ENCODE results near the gene ARHGEF28. TPM values are rescaled to one million over a fixed set of nuclear protein-coding genes. Genes with fewer than 3 reads are reported as not detected.

The ARHGEF28 gene
- total and polyA plus RNA-seq, 12 donors: 0.62 to 3.4 (median 1.5) TPM

- peaks cover 0 to 4% (median 0%) of the 10 kb centered on the region in 9 donors for H3K4me1 ChIP-seq
- 71% methylated on average over 7 of the region's 7 CpGs for WGBS, 2 donors
- no peak for TF ChIP-seq CTCF (IDR thresholded peaks at IDR 0.05)
- no peak for ATAC-seq
- intact Hi-C loops (cut with DNase I): no loop called here
- H3K27me3 ChIP-seq: no peaks in the 10 kb centered on the region
- H3K27ac ChIP-seq: no peak overlapping the region
- DNase-seq: no peak
- H3K9me3 ChIP-seq: no peaks in the 10 kb centered on the region
- H3K4me3 ChIP-seq: no peak overlapping the region
- no peaks in the 10 kb centered on the region for H3K36me3 ChIP-seq
Observed at GRCh38 chr5:73826301-73827105, 200.5 kb downstream of the ARHGEF28 start.

GRCh38 chr5:73827106-73827450 lies 201.1 kb downstream of the ARHGEF28 start:
- WGBS, 2 donors: 71 to 76% methylated on average over 1 of the region's 1 CpG
- no peaks in the 10 kb centered on the region for H3K36me3 ChIP-seq
- no peaks in the 10 kb centered on the region for H3K9me3 ChIP-seq
- intact Hi-C loops (cut with DNase I): no loop called here
- no peak overlapping the region for H3K27ac ChIP-seq
- no peaks in the 10 kb centered on the region for H3K27me3 ChIP-seq
- no peak for DNase-seq
- no peak overlapping the region for H3K4me3 ChIP-seq
- H3K4me1 ChIP-seq: peaks cover 0 to 4% (median 0%) of the 10 kb centered on the region in 9 donors
- ATAC-seq: no peak
- no peak for TF ChIP-seq CTCF (IDR thresholded peaks at IDR 0.05)

- no peaks in the 10 kb centered on the region for H3K36me3 ChIP-seq
- TF ChIP-seq CTCF (IDR thresholded peaks at IDR 0.05): no peak
- intact Hi-C loops (cut with DNase I): no loop called here
- no peak overlapping the region for H3K4me3 ChIP-seq
- 85 to 86% methylated on average over 3 of the region's 3 CpGs for WGBS, 2 donors
- no peaks in the 10 kb centered on the region for H3K27me3 ChIP-seq
- DNase-seq (no peak), ATAC-seq (no peak)
- H3K9me3 ChIP-seq: no peaks in the 10 kb centered on the region
- H3K27ac ChIP-seq: no peak overlapping the region
- peaks cover 0 to 4% (median 0%) of the 10 kb centered on the region in 9 donors for H3K4me1 ChIP-seq
Observed at GRCh38 chr5:73828465-73828864, 202.5 kb downstream of the ARHGEF28 start.

- ATAC-seq (no peak), DNase-seq (no peak)
- no peaks in the 10 kb centered on the region for H3K27me3 ChIP-seq
- H3K4me3 ChIP-seq: no peak overlapping the region
- H3K4me1 ChIP-seq: peaks cover 0 to 4% (median 0%) of the 10 kb centered on the region in 9 donors
- H3K9me3 ChIP-seq: no peaks in the 10 kb centered on the region
- H3K36me3 ChIP-seq: no peaks in the 10 kb centered on the region
- WGBS, 2 donors: 90 to 93% methylated on average over 1 of the region's 1 CpG
- intact Hi-C loops (cut with DNase I): no loop called here
- TF ChIP-seq CTCF (IDR thresholded peaks at IDR 0.05): no peak
- H3K27ac ChIP-seq: no peak overlapping the region
Observed at GRCh38 chr5:73830646-73831045, 204.7 kb downstream of the ARHGEF28 start.
